ENCODE data around the gene BORCS8. TPM values are rescaled to one million over a fixed set of nuclear protein-coding genes. Genes with fewer than 3 reads are reported as not detected.
"Not testable (repeated sequence)": the region's sequence is repeated elsewhere in the genome, so short reads cannot be mapped to it uniquely, and the experiment has no call there.

The BORCS8 gene
- total RNA-seq, 2 experiments from 2014 or later = 16.4 to 17.8 TPM

DNA sequence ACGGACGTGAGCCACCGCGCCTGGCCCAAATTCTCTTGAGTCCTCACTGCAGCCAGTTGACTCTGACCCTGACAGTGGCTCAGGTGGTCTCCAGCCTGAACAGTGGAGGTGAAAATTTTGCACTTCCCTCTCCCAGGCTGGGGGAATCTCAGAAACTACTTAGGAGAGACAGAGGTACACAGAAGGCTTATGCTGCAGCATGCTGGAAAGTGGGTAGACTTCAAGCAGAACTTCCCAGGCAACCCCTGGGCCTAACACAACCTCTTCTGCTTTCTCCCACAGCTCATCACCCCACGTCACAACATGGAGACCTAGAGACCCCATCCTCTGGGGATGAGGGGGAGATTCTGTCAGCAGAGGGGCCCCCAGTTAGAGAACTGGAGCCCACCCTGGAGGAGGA is 34.3 kb upstream of the BORCS8 start:
- H3K36me3 Mint-ChIP-seq = no peaks in the 10 kb centered on the region
- POLR2A ChIA-PET = interaction anchor here (0.9 kb wide), 1 partner anchor 23 kb away, joined by 3 read pairs; the partner anchor contains the start of gene NR2C2AP
- DNase-seq = no peak
- CTCF ChIA-PET = interaction anchor here (0.9 to 2.1 kb wide), 4 partner anchors 9 to 80 kb away, joined by 3 to 10 read pairs (median 3); partner anchors contain the start of genes BORCS8 and RFXANK
- peaks cover 15% of the 10 kb centered on the region for H3K27me3 Mint-ChIP-seq
- H3K4me1 Mint-ChIP-seq (ENCODE audit: low read depth) = no peaks in the 10 kb centered on the region
- H3K9me3 Mint-ChIP-seq = no peaks in the 10 kb centered on the region
- no peak overlapping the region for H3K27ac Mint-ChIP-seq
- intact Hi-C loops (cut with micrococcal nuclease) = loop anchor here (5.0 kb wide), 1 partner anchor 54 kb away; the partner anchor contains the start of gene MEF2B
- no peak overlapping the region for H3K4me3 Mint-ChIP-seq

DNA sequence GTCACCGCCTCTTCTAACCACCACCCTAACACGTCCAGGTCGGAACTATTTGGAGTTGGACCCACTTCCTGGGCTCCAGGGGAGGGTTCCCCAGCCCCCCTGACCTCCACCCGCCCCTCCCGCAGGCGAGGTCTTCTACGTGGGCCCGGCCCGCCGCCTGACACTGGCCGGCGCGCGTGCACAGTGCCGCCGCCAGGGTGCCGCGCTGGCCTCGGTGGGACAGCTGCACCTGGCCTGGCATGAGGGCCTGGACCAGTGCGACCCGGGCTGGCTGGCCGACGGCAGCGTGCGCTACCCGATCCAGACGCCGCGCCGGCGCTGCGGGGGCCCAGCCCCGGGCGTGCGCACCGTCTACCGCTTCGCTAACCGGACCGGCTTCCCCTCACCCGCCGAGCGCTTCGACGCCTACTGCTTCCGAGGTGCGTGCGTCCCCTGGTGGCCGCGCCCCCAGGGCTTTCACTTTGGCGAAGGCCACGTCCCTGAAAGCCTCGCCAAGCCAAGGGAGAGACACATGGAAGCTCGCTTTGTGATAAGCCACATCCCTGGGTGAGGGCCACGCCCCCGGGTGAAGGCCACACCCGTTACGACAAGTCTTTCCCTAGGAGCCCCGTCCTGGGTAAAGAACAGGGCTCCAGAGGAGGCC is 33.0 kb upstream of the BORCS8 start:
- Mint-ChIP-seq H3K27ac (no peak overlapping the region), H3K36me3 (no peaks in the 10 kb centered on the region), H3K27me3 (peaks cover 13% of the 10 kb centered on the region), H3K4me3 (peak overlapping the region; percentile 62), H3K9me3 (no peaks in the 10 kb centered on the region), H3K4me1 (ENCODE audit: low read depth) (no peaks in the 10 kb centered on the region)
- CTCF ChIA-PET = interaction anchor here (0.6 to 2.1 kb wide), 16 partner anchors 8 to 265 kb away, joined by 3 to 11 read pairs (median 4); partner anchors contain the start of genes BORCS8, NR2C2AP and RFXANK
- intact Hi-C loops (cut with micrococcal nuclease) = loop anchor here (1.0 to 5.0 kb wide), 3 partner anchors 39 to 79 kb away; partner anchors contain the start of gene MEF2B
- POLR2A ChIA-PET = no interaction called here
- DNase-seq = peak; percentile 83

DNA sequence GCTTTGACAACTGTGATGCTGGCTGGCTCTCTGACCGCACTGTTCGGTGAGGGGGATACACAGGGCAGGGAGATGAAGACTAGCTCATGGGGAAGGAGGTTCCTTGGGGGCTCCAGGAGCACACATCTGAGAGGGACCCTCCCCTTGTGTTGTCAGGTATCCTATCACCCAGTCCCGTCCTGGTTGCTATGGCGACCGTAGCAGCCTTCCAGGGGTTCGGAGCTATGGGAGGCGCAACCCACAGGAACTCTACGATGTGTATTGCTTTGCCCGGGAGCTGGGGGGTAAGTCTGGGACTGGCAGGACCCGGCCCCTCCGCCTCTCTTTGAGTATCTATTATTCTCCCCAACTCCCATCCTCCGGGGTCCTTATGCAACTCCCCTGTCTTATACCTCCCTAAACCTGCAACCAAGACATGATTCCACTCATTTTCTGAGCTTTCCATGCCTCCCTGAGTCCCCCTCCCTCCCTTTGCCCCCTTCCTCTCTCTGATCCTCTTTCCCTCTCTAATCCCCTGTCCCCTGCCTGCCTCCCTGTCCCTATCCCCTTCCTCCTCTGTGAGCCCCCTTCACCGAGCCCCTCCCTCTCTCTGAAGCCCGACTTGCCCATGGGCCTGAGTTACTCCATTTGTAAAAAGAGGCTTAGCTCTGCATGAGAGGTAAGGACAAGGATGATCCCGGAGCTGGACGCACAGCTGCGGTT is 32.3 kb upstream of the BORCS8 start:
- Mint-ChIP-seq H3K27me3 (peaks cover 13% of the 10 kb centered on the region), H3K27ac (no peak overlapping the region), H3K36me3 (no peaks in the 10 kb centered on the region), H3K4me1 (ENCODE audit: low read depth) (no peaks in the 10 kb centered on the region), H3K4me3 (peak overlapping the region; percentile 16), H3K9me3 (no peaks in the 10 kb centered on the region)
- POLR2A ChIA-PET = no interaction called here
- DNase-seq = no peak
- CTCF ChIA-PET = interaction anchor here (0.8 to 2.1 kb wide), 9 partner anchors 10 to 183 kb away, joined by 3 to 11 read pairs (median 4); partner anchors contain the start of genes BORCS8, NR2C2AP and RFXANK
- intact Hi-C loops (cut with micrococcal nuclease) = no loop called here

DNA sequence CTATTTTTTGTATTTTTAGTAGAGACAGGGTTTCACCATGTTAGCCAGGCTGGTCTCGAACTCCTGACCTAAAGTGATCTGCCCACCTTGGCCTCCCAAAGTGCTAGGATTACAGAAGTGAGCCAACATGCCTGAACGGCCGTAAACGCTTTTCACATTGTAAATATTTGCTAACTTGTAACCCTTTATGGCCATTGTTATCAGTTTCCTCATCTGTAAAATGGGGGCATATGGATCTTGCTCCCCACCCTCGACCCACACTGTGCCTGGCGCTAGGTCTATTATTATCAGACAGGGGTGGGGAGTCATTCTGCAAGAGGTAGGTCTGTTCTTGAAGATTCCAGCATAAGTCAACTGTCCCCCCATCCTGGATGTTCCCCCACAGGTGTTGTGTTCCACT is 31.7 kb upstream of the BORCS8 start:
- CTCF ChIA-PET = interaction anchor here (1.2 to 1.6 kb wide), 3 partner anchors 17 to 78 kb away, joined by 4 to 11 read pairs (median 4); partner anchors contain the start of gene NR2C2AP
- H3K4me3 Mint-ChIP-seq = no peak overlapping the region
- intact Hi-C loops (cut with micrococcal nuclease) = no loop called here
- POLR2A ChIA-PET = no interaction called here
- H3K27ac Mint-ChIP-seq = no peak overlapping the region
- no peak for DNase-seq
- H3K9me3 Mint-ChIP-seq = no peaks in the 10 kb centered on the region
- no peaks in the 10 kb centered on the region for H3K4me1 Mint-ChIP-seq (ENCODE audit: low read depth)
- no peaks in the 10 kb centered on the region for H3K36me3 Mint-ChIP-seq
- peaks cover 10% of the 10 kb centered on the region for H3K27me3 Mint-ChIP-seq

DNA sequence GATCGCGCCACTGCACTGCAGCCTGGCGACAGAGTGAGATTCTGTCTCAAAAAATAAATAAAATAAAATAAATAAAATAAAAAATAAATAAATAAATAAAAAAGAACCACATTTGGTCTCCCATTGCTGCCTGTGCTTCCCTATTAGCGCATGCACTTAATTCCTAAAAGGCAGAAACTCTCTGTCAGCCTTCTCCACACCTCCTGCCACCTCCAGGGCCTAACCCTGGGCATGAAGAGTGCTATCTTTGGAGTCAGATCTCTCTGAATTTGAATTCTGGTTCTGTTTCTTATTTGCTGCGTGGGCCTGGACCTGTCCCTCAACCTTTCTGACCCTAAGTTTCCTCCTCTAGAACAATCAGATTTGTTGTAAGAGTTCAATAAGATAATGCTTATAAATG is 31.1 kb upstream of the BORCS8 start:
- Mint-ChIP-seq H3K9me3 (no peaks in the 10 kb centered on the region), H3K36me3 (no peaks in the 10 kb centered on the region), H3K27ac (no peak overlapping the region), H3K27me3 (peaks cover 4% of the 10 kb centered on the region), H3K4me3 (no peak overlapping the region), H3K4me1 (ENCODE audit: low read depth) (no peaks in the 10 kb centered on the region)
- POLR2A ChIA-PET = no interaction called here
- intact Hi-C loops (cut with micrococcal nuclease) = no loop called here
- CTCF ChIA-PET = no interaction called here
- DNase-seq = no peak

DNA sequence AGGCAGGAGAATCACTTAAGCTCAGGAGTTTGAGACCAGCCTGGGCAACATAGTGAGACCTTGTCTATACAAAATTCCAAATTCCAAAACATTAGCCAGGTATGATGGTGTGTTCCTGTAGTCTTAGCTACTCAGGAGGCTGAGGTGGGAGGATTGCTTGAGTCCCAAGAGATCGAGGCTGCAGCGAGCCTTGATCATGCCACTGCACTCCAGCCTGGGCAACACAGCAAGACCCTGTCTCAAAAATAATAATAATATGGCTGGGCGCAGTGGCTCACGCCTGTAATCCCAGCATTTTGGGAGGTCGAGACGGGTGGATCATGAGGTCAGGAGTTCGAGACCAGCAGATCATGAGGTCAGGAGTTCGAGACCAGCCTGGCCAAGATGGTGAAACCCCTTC is 29.0 kb upstream of the BORCS8 start:
- POLR2A ChIA-PET; H3K27me3 Mint-ChIP-seq; H3K27ac Mint-ChIP-seq; H3K4me3 Mint-ChIP-seq; H3K4me1 Mint-ChIP-seq (ENCODE audit: low read depth); DNase-seq; H3K9me3 Mint-ChIP-seq; intact Hi-C loops (cut with micrococcal nuclease); H3K36me3 Mint-ChIP-seq: not testable (repeated sequence)
- CTCF ChIA-PET = interaction anchor here (1.4 kb wide), 1 partner anchor 35 kb away, joined by 5 read pairs; no protein-coding TSS in a partner anchor

DNA sequence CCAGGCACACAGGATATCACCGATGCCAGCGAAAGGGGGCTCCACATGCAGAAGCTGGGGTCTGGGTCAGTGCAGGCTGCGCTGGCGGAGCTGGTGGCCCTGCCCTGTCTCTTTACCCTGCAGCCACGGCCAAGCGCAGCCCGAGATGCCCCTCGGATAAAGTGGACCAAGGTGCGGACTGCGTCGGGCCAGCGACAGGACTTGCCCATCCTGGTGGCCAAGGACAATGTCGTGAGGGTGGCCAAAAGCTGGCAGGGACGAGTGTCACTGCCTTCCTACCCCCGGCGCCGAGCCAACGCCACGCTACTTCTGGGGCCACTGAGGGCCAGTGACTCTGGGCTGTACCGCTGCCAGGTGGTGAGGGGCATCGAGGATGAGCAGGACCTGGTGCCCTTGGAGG is 27.0 kb upstream of the BORCS8 start:
- Mint-ChIP-seq H3K4me1 (ENCODE audit: low read depth) (no peaks in the 10 kb centered on the region), H3K9me3 (no peaks in the 10 kb centered on the region), H3K4me3 (no peak overlapping the region), H3K27me3 (peaks cover 20% of the 10 kb centered on the region), H3K36me3 (no peaks in the 10 kb centered on the region), H3K27ac (no peak overlapping the region)
- intact Hi-C loops (cut with micrococcal nuclease) = no loop called here
- POLR2A ChIA-PET = no interaction called here
- CTCF ChIA-PET = no interaction called here
- no peak for DNase-seq

DNA sequence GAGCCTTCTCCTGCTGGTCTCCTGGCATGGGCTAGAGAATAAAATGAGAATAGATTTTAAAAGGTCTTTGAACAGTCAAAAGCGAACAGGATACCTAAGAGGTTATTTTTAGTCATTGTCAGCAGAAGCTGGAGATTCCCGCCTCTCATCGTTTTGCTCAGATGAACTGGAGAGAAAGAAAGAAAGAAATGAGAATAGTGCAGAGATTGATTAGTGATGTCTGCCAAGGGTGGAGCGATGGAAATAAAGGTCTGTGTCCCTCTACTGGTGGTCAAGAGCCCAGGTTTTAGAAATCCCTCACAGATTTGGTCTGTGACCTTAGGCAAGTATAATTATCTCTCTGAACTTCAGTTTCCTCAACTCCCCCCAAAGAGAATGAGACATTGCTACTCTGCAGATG is 25.1 kb upstream of the BORCS8 start:
- Mint-ChIP-seq H3K4me1 (ENCODE audit: low read depth) (peaks cover 3% of the 10 kb centered on the region), H3K36me3 (no peaks in the 10 kb centered on the region), H3K27me3 (peaks cover 37% of the 10 kb centered on the region), H3K9me3 (no peaks in the 10 kb centered on the region), H3K4me3 (no peak overlapping the region), H3K27ac (no peak overlapping the region)
- DNase-seq = no peak
- ChIA-PET POLR2A (no interaction called here), CTCF (interaction anchor here (0.5 to 1.2 kb wide), 4 partner anchors 8 to 1210 kb away, joined by 3 read pairs; no protein-coding TSS in a partner anchor)
- intact Hi-C loops (cut with micrococcal nuclease) = no loop called here

DNA sequence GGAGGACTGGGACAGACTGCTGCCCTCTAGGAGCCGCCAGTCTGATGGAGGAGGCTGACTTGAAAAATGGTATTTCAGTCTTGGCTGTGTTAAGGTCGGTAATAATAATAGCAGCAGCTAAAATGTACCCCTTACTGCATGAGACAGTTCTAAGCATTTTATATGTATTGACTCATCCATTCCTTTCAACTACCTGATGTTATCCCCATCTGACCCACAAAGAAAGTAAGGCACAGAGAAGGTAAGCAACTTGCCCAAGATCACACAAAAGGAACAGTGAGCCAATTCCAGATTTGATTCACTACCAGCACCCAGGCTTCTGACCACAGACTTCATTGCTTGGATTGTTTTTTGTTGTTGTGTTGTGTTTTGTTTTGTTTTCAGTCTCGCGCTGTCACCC is 23.8 kb upstream of the BORCS8 start:
- ChIA-PET CTCF (interaction anchor here (1.2 kb wide), 1 partner anchor 146 kb away, joined by 3 read pairs; no protein-coding TSS in a partner anchor), POLR2A (no interaction called here)
- no peak overlapping the region for H3K27ac Mint-ChIP-seq
- no peak overlapping the region for H3K4me3 Mint-ChIP-seq
- no peak for DNase-seq
- H3K36me3 Mint-ChIP-seq = no peaks in the 10 kb centered on the region
- H3K4me1 Mint-ChIP-seq (ENCODE audit: low read depth) = peaks cover 3% of the 10 kb centered on the region
- no peaks in the 10 kb centered on the region for H3K9me3 Mint-ChIP-seq
- peaks cover 43% of the 10 kb centered on the region for H3K27me3 Mint-ChIP-seq
- intact Hi-C loops (cut with micrococcal nuclease) = no loop called here

DNA sequence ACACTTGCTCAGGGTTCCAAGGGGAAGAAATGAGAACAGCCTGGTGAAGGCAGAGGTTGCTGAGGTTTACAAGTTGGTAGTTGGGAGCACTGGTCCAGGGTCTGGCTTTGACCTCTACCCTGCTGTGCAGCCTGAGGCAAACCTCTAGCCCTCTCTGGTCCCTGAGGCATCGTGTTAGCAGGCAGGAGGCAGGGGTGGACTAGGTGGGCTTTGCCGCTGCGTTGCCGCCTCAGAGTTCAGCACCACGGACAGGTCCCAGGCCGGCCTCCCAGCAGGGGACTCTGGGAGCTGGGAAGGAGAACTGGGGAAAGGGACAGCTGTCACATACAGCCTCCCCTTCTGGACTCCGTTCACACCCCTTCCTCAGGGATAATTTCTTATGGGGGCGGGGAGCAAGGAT is 22.9 kb upstream of the BORCS8 start:
- H3K9me3 Mint-ChIP-seq = no peaks in the 10 kb centered on the region
- peak; percentile 50 for DNase-seq
- CTCF ChIA-PET = interaction anchor here (1.1 kb wide), 1 partner anchor 11 kb away, joined by 3 read pairs; no protein-coding TSS in a partner anchor
- intact Hi-C loops (cut with micrococcal nuclease) = no loop called here
- peaks cover 3% of the 10 kb centered on the region for H3K4me1 Mint-ChIP-seq (ENCODE audit: low read depth)
- H3K27ac Mint-ChIP-seq = no peak overlapping the region
- POLR2A ChIA-PET = no interaction called here
- no peak overlapping the region for H3K4me3 Mint-ChIP-seq
- no peaks in the 10 kb centered on the region for H3K36me3 Mint-ChIP-seq
- peaks cover 45% of the 10 kb centered on the region for H3K27me3 Mint-ChIP-seq

DNA sequence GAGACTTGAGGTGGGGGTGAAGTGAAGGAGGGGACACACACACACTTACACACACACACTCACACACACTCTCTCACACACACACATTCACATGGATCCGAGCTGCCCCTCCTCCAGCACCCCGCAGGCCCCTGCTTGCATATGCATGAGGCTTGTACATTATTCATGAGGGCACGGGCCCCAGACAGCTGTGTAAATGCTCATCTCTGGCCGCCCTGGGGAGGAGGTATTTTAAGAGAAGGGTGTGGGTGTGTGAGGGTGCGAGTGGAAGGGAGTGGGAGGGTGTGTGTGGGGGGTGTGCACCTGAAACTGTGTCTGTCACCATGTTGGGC is 22.2 kb upstream of the BORCS8 start:
- peaks cover 45% of the 10 kb centered on the region for H3K27me3 Mint-ChIP-seq
- no peaks in the 10 kb centered on the region for H3K36me3 Mint-ChIP-seq
- intact Hi-C loops (cut with micrococcal nuclease) = no loop called here

DNA sequence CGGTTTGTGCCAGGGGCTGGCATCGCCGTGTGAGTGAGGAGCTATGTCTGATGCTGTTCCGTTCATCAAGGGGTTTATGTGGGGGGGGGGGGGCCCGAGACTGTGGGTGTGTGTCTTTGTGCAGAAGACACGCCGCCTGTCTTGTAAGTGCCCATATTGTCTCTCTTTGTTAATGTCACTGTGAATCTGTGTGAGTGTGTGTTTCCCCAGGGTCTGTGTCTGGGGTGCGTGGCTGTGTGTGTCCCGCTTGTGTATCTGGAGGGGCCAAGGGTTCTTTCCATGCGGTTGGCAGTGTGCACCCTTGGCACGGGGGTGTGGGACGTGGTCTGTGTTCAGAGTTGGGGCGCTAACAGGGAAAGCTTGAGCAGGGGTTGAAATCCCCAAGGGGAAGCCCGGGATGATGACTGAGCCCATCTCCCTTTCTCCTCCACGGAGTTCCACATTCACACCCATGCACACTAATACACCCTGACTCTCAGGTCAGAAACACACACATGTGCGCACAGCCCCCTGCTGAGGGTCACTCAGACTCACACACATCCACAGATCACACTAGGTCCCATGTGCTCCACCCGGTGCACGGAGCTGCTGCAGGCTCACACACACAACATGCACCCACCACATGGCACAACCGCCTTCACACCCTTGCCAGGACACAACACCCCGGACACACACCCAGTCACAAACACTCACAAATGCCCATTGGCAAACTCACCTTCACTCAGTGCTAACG is 21.6 kb upstream of the BORCS8 start:
- Mint-ChIP-seq H3K4me1 (ENCODE audit: low read depth) (peaks cover 3% of the 10 kb centered on the region), H3K27ac (no peak overlapping the region), H3K4me3 (no peak overlapping the region), H3K36me3 (no peaks in the 10 kb centered on the region), H3K9me3 (no peaks in the 10 kb centered on the region), H3K27me3 (peaks cover 45% of the 10 kb centered on the region)
- CTCF ChIA-PET = interaction anchor here (1.0 to 1.7 kb wide), 3 partner anchors 11 to 39 kb away, joined by 3 to 6 read pairs (median 4); partner anchors contain the start of gene NR2C2AP
- intact Hi-C loops (cut with micrococcal nuclease) = no loop called here
- POLR2A ChIA-PET = no interaction called here
- no peak for DNase-seq

More for the DNA sequence above, 22.2 kb upstream of the BORCS8 start:
- CTCF ChIA-PET = interaction anchor here (1.0 to 1.7 kb wide), 3 partner anchors 11 to 39 kb away, joined by 3 to 6 read pairs (median 4); partner anchors contain the start of gene NR2C2AP
- DNase-seq = no peak
- POLR2A ChIA-PET = no interaction called here
- Mint-ChIP-seq H3K9me3 (no peaks in the 10 kb centered on the region), H3K27ac (no peak overlapping the region), H3K4me1 (ENCODE audit: low read depth) (peaks cover 3% of the 10 kb centered on the region), H3K4me3 (no peak overlapping the region)
